Retinal pigment epithelial cell (primary cell): ENCODE results near the gene CXCR5.

ENCODE experiments used
- DNase-seq: peaks from one replicate; pipeline ENCODE4 v3.0.0-alpha.2; 2010; ENCODE audit warnings: low read depth
- H3K4me3 ChIP-seq: 2 replicates; pipeline ENCODE4 v1.5.1; 2011; ENCODE audit warnings: mild to moderate bottlenecking, low read length, control low read depth, moderate library complexity
- CTCF ChIP-seq: conservative IDR thresholded peaks from 2 replicates; pipeline ENCODE4 v1.5.1; 2011; ENCODE audit warnings: low read depth, low read length, control low read depth, inconsistent platforms

Gene CXCR5

DNA sequence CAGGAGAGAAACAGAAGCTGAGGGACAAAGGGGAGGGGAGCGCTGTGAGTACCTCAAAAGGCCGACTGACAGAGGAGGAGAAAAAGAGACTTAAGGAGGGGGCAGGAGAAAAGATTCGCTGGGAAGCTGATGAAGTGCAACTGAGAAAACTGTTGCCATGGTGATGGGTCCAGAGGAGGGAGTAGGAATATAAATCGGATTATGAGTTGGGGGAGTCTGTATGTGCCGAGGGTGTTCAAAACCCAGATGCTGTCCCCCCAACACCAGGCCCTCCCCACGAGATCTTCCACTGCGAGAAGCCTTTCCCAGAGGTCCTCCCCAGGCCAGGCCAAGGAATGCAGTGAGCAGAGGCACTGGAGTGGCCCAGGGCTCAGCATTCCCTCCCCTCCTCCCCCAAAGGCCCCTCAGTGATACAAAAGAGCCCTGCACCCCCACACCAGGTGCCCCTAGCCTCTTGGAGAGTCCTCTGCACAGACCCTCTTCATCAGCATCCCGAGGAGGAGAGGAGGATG is 55.8 kb downstream of the CXCR5 start:
- no peak for DNase-seq
- no peak overlapping the region for H3K4me3 ChIP-seq
- no peak for TF ChIP-seq CTCF

DNA sequence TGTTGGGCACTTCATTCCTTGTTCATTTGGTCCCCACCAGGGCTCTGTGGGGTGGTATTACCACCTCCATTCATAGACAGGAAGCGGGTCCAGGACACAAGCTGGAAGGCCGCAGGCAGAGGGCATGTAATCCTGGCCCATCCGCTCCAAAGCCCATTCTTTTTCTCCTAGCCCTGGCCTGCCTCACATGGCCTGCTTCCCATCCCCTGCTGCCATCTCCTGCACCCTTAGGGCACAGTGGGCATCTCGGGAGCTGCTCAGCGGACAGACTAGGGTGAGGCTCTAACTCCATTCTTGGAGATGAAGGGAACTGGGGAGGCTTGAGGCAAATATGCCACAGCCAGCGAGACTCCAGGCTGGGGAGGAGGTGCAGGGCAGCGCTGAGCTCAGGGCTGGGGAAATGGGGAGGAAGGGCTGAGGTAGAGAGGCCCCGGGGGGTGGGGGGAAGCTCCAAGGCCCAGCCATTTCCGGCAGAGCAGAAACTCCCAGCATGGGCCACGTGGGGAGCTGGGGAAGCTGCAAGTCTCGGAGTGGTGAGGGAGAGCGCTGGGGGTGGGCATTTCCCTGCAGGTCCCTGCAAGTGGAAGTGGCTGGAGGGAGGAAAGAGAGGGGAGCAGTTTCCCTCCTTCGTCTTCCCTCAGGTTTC is 56.4 kb downstream of the CXCR5 start:
- no peak for DNase-seq
- no peak overlapping the region for H3K4me3 ChIP-seq
- TF ChIP-seq CTCF, result no peak

GRCh38 chr11:118947091-118947490 is 63.4 kb downstream of the CXCR5 start:
- H3K4me3 ChIP-seq, result no peak overlapping the region
- no peak for DNase-seq
- TF ChIP-seq CTCF, result no peak
